ENCODE results near the gene PRR3. TPM values are rescaled to one million over a fixed set of nuclear protein-coding genes. Genes with fewer than 3 reads are reported as not detected.

PRR3 gene
- total RNA-seq, 1 experiment from 2014 or later, result 26.2 TPM

DNA sequence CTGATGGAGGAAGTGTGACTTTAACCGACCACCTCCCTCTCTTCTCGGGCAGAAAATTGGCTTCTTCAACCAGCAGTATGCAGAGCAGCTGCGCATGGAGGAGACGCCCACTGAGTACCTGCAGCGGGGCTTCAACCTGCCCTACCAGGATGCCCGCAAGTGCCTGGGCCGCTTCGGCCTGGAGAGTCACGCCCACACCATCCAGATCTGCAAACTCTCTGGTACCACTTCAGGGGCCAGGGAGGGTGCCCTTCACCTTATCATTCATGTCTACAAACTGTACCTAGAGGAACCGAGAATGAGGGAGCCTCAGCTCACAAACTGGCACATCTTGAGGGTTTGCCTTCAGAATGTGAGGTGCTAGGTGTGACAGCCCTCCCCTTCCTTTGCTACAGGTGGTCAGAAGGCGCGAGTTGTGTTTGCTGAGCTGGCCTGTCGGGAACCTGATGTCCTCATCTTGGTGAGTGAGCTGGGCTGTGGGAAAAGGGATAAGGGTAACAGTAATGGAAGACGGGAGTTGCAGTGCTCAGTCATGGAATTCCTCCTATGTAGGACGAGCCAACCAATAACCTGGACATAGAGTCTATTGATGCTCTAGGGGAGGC lies 32.8 kb downstream of the PRR3 start:
- Mint-ChIP-seq H3K27ac (ENCODE audit: low read depth, unreplicated experiment) (no peak overlapping the region), H3K9me3 (ENCODE audit: unreplicated experiment) (no peaks in the 10 kb centered on the region)
- BruUV-seq (replicated peaks), result no TSS peak

DNA sequence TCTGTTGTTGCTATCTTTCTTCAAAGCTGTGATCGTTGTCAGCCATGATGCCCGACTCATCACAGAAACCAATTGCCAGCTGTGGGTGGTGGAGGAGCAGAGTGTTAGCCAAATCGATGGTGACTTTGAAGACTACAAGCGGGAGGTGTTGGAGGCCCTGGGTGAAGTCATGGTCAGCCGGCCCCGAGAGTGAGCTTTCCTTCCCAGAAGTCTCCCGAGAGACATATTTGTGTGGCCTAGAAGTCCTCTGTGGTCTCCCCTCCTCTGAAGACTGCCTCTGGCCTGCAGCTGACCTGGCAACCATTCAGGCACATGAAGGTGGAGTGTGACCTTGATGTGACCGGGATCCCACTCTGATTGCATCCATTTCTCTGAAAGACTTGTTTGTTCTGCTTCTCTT lies 33.4 kb downstream of the PRR3 start:
- DNase-seq (ENCODE audit: unreplicated experiment), result no peak
- ChIA-PET POLR2A (interaction anchor here (0.9 to 2.1 kb wide), 3 partner anchors 9 to 17 kb away, joined by 3 to 13 read pairs (median 4); no protein-coding TSS in a partner anchor), CTCF (interaction anchor here (1.5 to 1.8 kb wide), 2 partner anchors 22 to 46 kb away, joined by 5 to 9 read pairs; no protein-coding TSS in a partner anchor)
- Mint-ChIP-seq H3K27ac (ENCODE audit: low read depth, unreplicated experiment) (no peak overlapping the region), H3K36me3 (ENCODE audit: insufficient read depth, unreplicated experiment) (peaks cover 63% of the 10 kb centered on the region), H3K4me1 (ENCODE audit: insufficient read depth, unreplicated experiment) (no peaks in the 10 kb centered on the region), H3K4me3 (ENCODE audit: unreplicated experiment) (no peak overlapping the region), H3K27me3 (ENCODE audit: insufficient read depth, unreplicated experiment) (no peaks in the 10 kb centered on the region), H3K9me3 (ENCODE audit: unreplicated experiment) (no peaks in the 10 kb centered on the region)
- intact Hi-C loops (cut with micrococcal nuclease), result no loop called here
- BruUV-seq (replicated peaks), result no TSS peak
- TF ChIP-seq CTCF (IDR thresholded peaks at IDR 0.05; ENCODE audit: unreplicated experiment), result no peak

More for the DNA sequence above, 32.8 kb downstream of the PRR3 start:
- POLR2A ChIA-PET, result interaction anchor here (1.0 to 2.1 kb wide), 2 partner anchors 10 to 14 kb away, joined by 4 to 13 read pairs; no protein-coding TSS in a partner anchor
- intact Hi-C loops (cut with micrococcal nuclease), result no loop called here
- Mint-ChIP-seq H3K4me3 (ENCODE audit: unreplicated experiment) (no peak overlapping the region), H3K27me3 (ENCODE audit: insufficient read depth, unreplicated experiment) (no peaks in the 10 kb centered on the region), H3K36me3 (ENCODE audit: insufficient read depth, unreplicated experiment) (peaks cover 68% of the 10 kb centered on the region), H3K4me1 (ENCODE audit: insufficient read depth, unreplicated experiment) (no peaks in the 10 kb centered on the region)
- no peak for TF ChIP-seq CTCF (IDR thresholded peaks at IDR 0.05; ENCODE audit: unreplicated experiment)
- no peak for DNase-seq (ENCODE audit: unreplicated experiment)
- CTCF ChIA-PET, result interaction anchor here (0.6 to 1.8 kb wide), 3 partner anchors 23 to 103 kb away, joined by 4 to 9 read pairs (median 5); no protein-coding TSS in a partner anchor

- ChIA-PET CTCF (interaction anchor here (1.5 to 1.8 kb wide), 2 partner anchors 21 to 47 kb away, joined by 5 to 9 read pairs; no protein-coding TSS in a partner anchor), POLR2A (interaction anchor here (0.9 to 2.1 kb wide), 2 partner anchors 9 to 17 kb away, joined by 3 to 13 read pairs; no protein-coding TSS in a partner anchor)
- Mint-ChIP-seq H3K36me3 (ENCODE audit: insufficient read depth, unreplicated experiment) (peaks cover 58% of the 10 kb centered on the region), H3K4me1 (ENCODE audit: insufficient read depth, unreplicated experiment) (no peaks in the 10 kb centered on the region), H3K4me3 (ENCODE audit: unreplicated experiment) (no peak overlapping the region), H3K9me3 (ENCODE audit: unreplicated experiment) (no peaks in the 10 kb centered on the region), H3K27me3 (ENCODE audit: insufficient read depth, unreplicated experiment) (no peaks in the 10 kb centered on the region), H3K27ac (ENCODE audit: low read depth, unreplicated experiment) (no peak overlapping the region)
- intact Hi-C loops (cut with micrococcal nuclease), result no loop called here
- BruUV-seq (replicated peaks), result no TSS peak
- no peak for DNase-seq (ENCODE audit: unreplicated experiment)
- no peak for TF ChIP-seq CTCF (IDR thresholded peaks at IDR 0.05; ENCODE audit: unreplicated experiment)
Observed at GRCh38 chr6:30591008-30591407, 33.9 kb downstream of the PRR3 start.

DNA sequence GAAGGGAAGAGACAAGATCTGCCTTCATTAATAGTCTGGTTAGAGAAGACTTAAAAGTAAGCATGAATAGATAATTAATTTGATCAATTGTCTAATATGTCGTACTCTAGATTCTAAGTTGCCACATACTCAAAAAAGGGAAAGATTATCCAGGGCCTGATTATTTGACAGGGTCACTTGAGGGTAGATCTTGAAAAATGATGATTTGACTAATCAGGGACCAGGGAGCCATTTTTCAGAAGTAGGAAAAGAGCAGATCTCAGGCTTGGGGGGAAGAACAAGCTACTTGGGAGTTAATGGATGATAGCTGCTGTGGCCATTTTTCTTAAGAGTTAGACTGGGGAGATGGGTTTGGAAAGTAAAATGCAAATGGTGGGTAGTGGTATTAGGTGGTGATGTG lies 35.2 kb downstream of the PRR3 start:
- H3K9me3 Mint-ChIP-seq (ENCODE audit: unreplicated experiment), result no peaks in the 10 kb centered on the region
- H3K4me3 Mint-ChIP-seq (ENCODE audit: unreplicated experiment), result no peak overlapping the region
- DNase-seq (ENCODE audit: unreplicated experiment), result no peak
- no peak for TF ChIP-seq CTCF (IDR thresholded peaks at IDR 0.05; ENCODE audit: unreplicated experiment)
- no peaks in the 10 kb centered on the region for H3K4me1 Mint-ChIP-seq (ENCODE audit: insufficient read depth, unreplicated experiment)
- ChIA-PET POLR2A (interaction anchor here (0.6 to 1.2 kb wide), 5 partner anchors 18 to 145 kb away, joined by 3 to 4 read pairs (median 4); partner anchors contain the start of gene ABCF1), CTCF (interaction anchor here (0.6 to 1.2 kb wide), 4 partner anchors 12 to 109 kb away, joined by 3 to 4 read pairs (median 4); no protein-coding TSS in a partner anchor)
- no peak overlapping the region for H3K27ac Mint-ChIP-seq (ENCODE audit: low read depth, unreplicated experiment)
- no TSS peak for BruUV-seq (replicated peaks)
- no peaks in the 10 kb centered on the region for H3K27me3 Mint-ChIP-seq (ENCODE audit: insufficient read depth, unreplicated experiment)
- intact Hi-C loops (cut with micrococcal nuclease), result no loop called here
- peaks cover 49% of the 10 kb centered on the region for H3K36me3 Mint-ChIP-seq (ENCODE audit: insufficient read depth, unreplicated experiment)
